Posterior vena cava (tissue), 2 donors: ENCODE results near the gene MGAT5. TPM values are rescaled to one million over a fixed set of nuclear protein-coding genes. Genes with fewer than 3 reads are reported as not detected.

Experiments used
- DNase-seq: peaks from one replicate; pipeline ENCODE4 v3.0.0-alpha.2; 2020; ENCODE audit warnings: low spot score
- intact Hi-C, 2 donors: fragments of 100-400 bp; cut with DNase I; formaldehyde crosslinking; loops; one replicate each; pipeline versions ENCODE4 v1.14.1 to v1.14.2; 2022 to 2023
- total RNA-seq, 2 donors: library from RNA; stranded (reverse); fragmentation: NEBNext Ultra II Directional; extraction: Animal tissue kit (Norgen Biotek cat#: 25700); gene quantifications; one replicate each; pipeline ENCODE4 v1.2.1, GENCODE V29; 2021
- donor health status: DM: yes; HTN: yes; CAD: no.
- donor health status: DM: yes; HTN: yes; CAD: no.

MGAT5 gene
- total RNA-seq, 2 donors from 2014 or later, result 41.7 to 42.8 TPM

GRCh38 chr2:134421556-134422328 lies 167.9 kb downstream of the MGAT5 start:
- intact Hi-C loops, result no loop called here
- no peak for DNase-seq

DNA sequence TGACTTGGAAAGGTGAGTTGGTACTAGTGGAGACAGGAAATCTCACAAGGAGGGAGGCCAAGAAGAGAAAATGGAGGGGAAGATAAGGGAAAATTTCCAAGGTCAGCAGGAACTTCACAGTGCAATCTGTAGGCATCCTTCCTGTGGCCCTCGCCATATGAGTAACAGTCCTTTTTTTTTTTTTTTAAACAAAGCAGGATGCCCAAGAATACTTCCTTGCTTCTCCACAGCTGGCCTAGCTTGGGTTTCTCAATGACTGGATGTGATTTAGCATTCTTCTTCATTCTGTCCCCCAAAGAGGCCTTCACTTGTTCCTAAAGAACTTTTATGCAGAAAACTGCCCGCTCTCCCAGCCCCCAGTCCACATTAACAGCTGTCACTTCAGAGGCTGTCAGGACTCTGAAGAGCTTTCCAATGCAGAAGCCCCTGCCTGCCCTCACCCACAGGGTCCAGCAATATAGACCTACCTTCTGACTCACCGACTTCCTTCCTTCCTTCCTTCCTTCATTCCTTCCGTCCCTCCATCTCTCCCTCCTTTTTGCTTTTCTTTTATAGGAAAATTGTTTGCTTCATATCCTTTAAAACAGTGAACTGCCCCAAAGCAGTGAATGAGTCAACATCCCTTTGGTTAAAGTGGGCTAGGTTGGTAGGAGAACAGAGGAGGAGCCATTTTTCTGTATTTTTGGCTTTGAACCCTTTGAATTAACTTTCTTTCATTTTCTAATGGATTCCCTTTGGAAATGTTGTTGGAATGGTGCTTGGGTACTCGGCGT lies 172.0 kb downstream of the MGAT5 start:
- DNase-seq, result no peak
- intact Hi-C loops, result no loop called here

GRCh38 chr2:134426721-134427120 lies 172.8 kb downstream of the MGAT5 start:
- intact Hi-C loops, result no loop called here
- no peak for DNase-seq

- intact Hi-C loops, result no loop called here
- DNase-seq, result no peak
Measured at GRCh38 chr2:134429886-134430285, 176.0 kb downstream of the MGAT5 start.

- intact Hi-C loops, result no loop called here
Measured at GRCh38 chr2:134431838-134432434, 178.1 kb downstream of the MGAT5 start.

DNA sequence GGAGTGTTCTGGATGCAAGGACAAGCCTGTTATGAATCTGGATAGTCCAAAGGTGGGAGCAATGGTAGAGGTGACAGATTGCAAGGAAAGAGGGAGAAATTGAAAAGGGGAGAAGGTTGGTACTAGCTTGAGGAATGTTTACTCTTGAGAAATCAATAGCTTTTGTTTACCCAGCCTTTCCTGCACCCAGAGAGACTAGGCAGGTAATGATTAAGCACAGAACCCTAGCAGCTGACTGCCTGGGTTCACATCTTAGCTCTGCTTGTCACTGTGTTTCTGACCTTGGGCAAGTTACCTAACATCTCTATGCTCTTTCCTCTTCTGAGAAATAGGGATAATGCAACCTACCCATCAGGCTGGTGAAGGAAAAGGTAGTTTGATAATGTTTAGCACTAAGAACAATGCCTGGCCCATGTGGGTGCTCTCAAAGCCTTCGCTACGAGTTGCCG lies 178.6 kb downstream of the MGAT5 start:
- no peak for DNase-seq
- intact Hi-C loops, result no loop called here

More at GRCh38 chr2:134431838-134432434, 178.1 kb downstream of the MGAT5 start:
- no peak for DNase-seq

- intact Hi-C loops, result no loop called here
- no peak for DNase-seq
Measured at GRCh38 chr2:134433469-134433868, 179.6 kb downstream of the MGAT5 start.

DNA sequence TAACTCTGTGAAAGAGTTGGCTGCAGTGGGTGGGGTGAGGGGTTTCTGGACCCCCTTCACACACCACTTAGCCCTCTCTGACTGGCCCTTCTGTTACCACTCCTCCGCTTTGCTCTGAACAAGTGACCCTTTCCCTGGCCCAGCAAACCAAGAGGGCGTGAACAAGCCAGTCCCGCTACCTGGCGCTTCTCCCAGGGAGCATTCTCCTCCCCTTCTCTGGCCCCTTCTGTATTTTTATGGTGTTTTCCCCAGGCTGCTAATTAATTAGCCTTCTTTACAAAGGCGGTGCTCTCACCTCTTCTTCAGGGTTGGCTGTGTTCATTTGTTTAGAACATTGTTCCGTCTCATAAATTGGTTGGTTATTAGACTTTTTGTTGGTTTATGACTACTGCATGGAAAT lies 180.1 kb downstream of the MGAT5 start:
- intact Hi-C loops, result no loop called here
- DNase-seq, result no peak

DNA sequence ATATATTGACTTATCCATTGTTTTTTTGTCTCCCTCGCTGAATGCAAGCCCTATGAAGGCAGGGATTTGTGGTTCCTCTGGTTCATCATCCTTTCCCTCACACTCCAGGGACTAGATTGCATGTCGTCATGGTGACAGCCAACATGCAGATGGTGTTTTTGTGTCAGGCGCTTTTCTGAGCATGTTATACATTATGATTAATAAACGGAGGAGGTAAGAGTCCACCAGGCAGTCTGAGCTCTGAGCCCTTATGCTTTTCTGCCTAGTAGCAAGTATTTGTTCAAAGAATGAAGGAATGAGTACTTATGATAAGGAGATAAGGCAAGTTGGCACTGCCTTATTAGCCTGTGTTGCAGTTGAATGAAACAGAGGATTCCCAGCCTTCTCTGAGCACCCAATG lies 181.6 kb downstream of the MGAT5 start:
- intact Hi-C loops, result no loop called here
- DNase-seq, result no peak

DNA sequence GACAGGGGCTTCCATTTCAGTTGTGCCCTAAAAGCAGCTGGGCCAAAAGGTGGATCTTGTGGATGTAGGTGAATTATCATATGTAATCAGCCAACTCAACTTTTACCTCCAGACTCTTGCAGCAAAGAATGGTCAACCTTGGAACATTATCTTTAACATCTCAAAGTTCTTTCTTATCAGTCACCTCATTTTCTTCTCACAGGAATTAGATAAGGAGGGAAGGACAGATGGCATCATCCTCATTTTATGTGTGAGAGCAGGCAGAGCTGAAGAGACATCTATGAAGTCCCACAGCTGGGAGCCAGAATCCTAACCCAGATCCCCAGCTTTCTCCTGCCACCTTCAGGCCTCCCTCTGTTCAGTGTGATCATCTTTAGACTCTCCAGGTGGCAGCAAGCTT lies 182.1 kb downstream of the MGAT5 start:
- no peak for DNase-seq
- intact Hi-C loops, result no loop called here

- DNase-seq, result no peak
- intact Hi-C loops, result no loop called here
Measured at GRCh38 chr2:134436706-134437105, 182.8 kb downstream of the MGAT5 start.

- no peak for DNase-seq
- intact Hi-C loops, result no loop called here
Measured at GRCh38 chr2:134438371-134438770, 184.5 kb downstream of the MGAT5 start.

DNA sequence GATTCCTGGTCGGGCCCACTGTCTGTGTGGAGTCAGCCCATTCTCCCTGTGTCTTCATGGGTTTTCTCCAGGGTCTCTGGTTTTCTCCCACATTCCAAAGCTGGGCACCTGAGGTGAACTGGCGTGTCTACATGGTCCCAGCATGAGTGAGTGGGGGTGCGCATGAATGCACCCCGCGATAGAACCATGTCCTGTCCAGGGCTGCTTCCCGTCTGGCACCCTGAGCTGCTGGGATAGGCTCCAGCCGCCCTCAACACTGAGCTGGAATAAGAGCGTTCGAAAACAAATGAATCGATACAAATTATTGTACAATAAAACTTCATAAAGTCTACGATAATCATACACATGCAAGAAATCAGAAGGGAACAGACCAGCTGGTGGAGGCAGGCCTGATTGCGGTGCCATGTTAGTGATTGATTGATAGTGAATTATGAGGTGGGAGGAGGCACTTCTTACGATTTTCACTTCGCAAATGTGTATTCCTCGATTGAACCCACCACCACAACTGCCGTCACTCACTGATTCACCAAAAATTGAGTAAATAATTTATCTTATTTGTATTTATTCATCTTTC lies 186.6 kb downstream of the MGAT5 start:
- intact Hi-C loops, result no loop called here
- DNase-seq, result no peak

DNA sequence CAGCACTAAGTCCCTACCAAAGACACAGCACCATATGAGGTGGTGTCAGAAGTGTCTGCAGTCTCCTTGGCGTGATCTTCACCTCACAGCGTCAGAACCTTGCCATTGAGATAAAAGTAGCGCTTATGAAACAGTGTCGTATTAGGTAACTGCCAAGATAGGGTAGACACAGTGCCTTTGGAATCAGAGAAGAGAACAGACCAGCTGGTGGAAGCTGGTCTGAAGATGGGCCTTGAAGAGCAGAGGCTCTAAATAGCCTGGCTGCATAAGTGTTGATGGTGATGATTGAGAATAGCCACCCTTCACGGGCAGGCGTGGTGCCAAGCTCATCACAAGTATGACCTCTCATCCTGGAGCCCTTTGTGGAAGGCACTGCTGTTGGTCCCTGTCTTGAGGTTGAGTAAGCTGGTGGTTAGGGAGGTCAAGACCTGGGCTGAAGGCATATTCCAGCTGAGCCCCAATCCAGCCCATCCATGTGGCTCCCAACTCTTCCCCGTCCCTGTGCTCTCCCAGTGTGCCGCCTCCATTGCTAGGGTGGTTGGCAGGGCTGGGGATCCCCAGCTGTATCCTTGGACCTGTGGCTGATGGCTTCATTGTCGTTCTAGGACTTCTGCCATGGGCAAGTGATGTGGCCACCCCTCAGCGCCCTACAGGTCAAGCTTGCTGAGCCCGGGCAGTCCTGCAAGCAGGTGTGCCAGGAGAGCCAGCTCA lies 187.4 kb downstream of the MGAT5 start:
- DNase-seq, result no peak
- intact Hi-C loops, result no loop called here

GRCh38 chr2:134443814-134444480 lies 190.1 kb downstream of the MGAT5 start:
- DNase-seq, result no peak
- intact Hi-C loops, result no loop called here

GRCh38 chr2:134445116-134445515 lies 191.2 kb downstream of the MGAT5 start:
- no peak for DNase-seq
- intact Hi-C loops, result no loop called here

- intact Hi-C loops, result no loop called here
- DNase-seq, result no peak
Measured at GRCh38 chr2:134445985-134446382, 192.1 kb downstream of the MGAT5 start.

DNA sequence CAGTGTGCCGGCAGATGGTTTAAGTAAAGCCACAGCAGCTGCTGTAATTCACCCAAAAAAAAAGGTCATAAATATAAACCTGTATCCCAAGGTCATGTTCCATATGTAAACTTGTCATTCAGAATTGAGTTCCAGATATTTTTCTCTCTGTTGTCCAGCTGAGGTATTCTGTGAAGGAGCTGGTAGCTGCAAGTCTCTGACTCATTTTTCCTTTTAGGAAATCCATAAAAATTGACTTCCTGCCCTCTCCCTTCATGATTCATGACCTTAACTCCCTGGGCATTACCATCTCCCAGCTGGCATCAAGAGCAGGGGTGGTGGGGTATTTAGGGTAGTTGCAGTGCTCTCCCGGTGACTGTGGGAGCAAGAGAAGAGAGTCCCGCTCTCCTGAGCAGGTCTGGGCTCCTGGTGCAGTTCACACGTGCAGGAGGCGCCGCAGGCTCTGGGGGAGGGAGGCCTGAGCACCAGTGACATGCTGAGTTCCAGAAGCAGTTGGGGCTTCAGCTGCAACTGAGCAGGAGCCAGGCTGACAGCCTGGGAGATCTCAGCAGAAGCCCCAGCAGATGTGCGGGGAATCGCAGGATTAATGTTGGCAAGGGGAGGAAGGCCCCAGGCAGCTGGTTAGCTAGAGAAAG lies 192.6 kb downstream of the MGAT5 start:
- DNase-seq, result no peak
- intact Hi-C loops, result no loop called here
